ENCODE results near the gene SPSB1.
"Not testable (repeated sequence)": the region's sequence is repeated elsewhere in the genome, so short reads cannot be mapped to it uniquely, and the experiment has no call there.

DNA sequence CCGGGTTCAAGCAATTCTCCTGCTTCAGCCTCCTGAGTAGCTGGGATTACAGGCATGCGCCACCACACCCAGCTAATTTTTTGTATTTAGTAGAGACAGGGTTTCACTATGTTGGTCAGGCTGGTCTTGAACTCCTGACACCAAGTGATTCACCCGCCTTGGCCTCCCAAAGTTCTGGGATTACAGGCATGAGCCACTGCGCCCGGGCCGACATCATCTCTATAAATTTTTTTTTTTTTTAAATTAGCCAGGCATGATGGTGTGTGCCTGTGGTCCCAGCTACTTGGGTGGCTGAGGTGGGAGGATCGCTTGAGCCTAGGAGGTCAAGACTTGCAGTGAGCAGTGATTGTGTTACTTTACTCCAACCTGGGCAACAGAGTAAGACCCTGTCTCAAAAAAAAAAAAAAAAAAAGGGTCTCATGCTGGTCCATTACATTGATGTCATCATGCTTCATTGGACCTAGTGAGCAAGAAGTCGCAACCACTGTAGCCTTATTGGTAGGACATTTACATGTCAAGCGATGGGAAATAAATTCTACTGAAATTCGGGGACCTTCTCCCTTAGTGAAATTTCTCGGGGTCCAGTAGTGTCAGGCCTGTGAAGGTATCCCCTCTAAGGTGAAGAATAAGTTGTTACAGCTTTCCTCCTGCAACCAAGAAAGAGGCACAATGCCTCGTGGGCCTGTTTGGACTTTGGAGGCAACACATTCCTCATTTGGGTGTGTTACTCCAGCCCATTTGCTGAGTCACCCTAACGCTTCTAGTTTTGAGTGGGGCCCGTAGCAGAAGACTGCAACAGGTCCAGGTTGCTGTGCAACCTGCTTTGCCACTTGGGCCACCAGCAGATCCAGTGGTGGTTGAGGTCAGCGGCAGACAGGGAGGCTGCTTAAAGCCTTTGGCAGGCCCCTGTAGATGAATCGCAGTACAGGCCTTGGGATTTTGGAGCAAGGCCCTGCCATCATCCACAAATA, 7.2 kb downstream of the SPSB1 start:
- TF ChIP-seq CTCF, POLR2A (IDR thresholded peaks at IDR 0.05): not testable (repeated sequence)
